ENCODE results near the gene PLEKHM3.

PLEKHM3 gene

GRCh38 chr2:207782238-207783030, 242.9 kb downstream of the PLEKHM3 start:
- no peak for DNase-seq

- DNase-seq, result no peak
Measured at GRCh38 chr2:207779523-207779922, 245.8 kb downstream of the PLEKHM3 start.

GRCh38 chr2:207778298-207778882, 246.9 kb downstream of the PLEKHM3 start:
- DNase-seq, result no peak

DNA sequence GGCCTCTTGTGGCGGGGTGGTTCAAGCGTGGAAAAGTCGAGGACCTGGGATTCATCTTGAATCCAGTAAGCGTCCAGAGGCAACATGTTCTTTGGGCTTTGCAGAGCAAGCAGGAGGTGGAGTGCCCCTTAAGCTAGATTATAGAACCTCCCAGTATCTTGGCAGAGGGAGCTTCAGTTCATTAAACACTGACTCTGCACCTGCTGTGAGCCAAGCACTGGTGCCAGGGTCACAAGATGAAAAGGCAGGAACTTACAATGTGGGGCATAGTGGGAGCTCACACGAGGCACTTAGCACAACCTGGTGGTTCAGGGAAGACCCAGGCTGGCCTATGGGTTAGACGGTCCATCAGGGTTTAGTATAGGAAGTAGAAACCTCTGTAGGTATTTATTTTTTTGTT, 248.2 kb downstream of the PLEKHM3 start:
- DNase-seq, result no peak

DNA sequence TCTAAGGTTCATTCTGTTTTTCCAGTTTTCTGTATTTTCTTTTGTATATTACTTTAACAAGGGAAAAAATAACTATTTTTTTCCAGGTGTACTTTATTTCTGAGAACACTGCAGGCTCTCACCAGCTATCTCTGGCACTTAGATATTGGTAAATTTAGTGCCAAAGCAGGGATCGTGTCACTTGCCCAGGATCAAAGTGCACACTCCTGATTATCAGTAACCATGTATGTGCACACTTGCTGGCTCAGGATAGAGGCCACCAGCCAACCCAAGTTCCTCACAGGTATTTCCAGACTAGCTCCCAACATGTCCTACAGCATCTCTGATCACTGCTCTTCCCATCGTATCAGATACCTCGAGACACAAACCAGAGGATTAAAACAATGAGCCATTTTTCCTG, 249.9 kb downstream of the PLEKHM3 start:
- DNase-seq, result no peak

GRCh38 chr2:207772844-207773205, 252.5 kb downstream of the PLEKHM3 start:
- no peak for DNase-seq

DNA sequence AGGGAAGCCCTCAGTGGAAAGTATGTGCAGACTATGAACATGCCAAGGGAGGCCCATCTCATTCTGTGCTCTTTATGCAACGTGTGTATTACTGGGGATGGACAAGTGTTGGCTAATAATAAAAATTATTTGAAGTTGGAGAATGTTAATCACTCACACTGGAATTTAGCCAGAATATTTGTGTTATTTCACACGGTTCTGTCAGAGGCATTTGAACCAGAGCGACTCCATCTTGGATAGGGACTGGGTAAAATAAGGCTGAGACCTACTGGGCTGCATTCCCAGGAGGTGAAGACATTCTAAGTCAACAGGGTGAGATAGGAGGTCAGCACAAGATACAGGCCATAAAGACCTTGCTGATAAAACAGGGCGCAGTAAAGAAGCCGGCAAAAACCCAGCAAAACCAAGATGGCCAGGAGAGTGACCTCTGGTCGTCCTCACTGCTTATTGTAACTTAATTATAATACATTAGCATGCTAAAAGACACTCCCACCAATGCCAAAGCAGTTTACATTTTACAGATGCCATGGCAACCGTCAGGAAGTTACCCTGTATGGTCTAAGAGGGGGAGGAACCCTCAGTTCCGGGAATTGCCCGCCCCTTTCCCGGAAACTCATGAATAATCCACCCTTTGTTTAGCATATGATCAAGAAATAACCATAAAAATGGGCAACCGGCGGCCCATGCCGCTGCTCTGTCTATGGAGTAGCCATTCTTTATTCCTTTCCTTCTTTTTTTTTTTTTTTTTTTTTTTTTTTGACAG, 253.1 kb downstream of the PLEKHM3 start:
- DNase-seq, result no peak

DNA sequence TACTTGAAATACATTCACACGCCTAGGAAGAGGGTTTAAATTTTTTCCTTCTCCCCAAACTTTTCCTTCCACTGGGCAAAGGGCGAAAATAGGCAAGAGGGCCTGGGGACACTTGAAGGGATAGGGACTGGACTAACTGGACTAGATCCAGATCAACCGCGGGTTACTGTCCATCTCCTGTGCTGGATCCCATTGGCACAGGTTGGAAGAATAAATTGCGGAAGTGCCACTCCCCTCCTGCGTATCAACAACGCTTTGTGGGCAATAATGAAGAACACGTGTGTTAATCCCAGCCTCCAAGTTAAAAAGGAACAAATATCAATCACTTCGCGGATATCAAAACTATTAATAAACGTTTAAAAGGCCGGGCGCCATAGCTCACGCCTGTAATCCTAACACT, 253.9 kb downstream of the PLEKHM3 start:
- DNase-seq, result no peak
